WTC11 (cell line): Measurements from ENCODE around the gene SLC38A11. TPM values are rescaled to one million over a fixed set of nuclear protein-coding genes. Genes with fewer than 3 reads are reported as not detected.

Experiments
- ATAC-seq: fragments of 200-7000 bp; cut with Tn5 transposase; 2 replicates; pipeline ENCODE4 v1.10.0; 2021; ENCODE audit warnings: mild to moderate bottlenecking, moderate library complexity
- CTCF ChIA-PET: fragments of 300-600 bp; sonication (Branson Sonifier 250); formaldehyde crosslinking; loops from one replicate; lab custom pipeline; 2021; ENCODE audit warnings: antibody characterized with exemption; lab: Charles Lee
- POLR2A ChIA-PET: fragments of 350-600 bp; sonication (Branson Sonifier 250); formaldehyde crosslinking; loops from one replicate; lab custom pipeline; 2021; ENCODE audit warnings: antibody characterized with exemption; lab: Charles Lee
- DNase-seq: peaks from one replicate; pipeline ENCODE4 v3.0.0; 2021; ENCODE audit warnings: low spot score
- H3K27ac Mint-ChIP-seq: 2 replicates; pipeline ENCODE4 v1.8.0; 2021; ENCODE audit warnings: mixed read lengths
- H3K27me3 Mint-ChIP-seq: 2 replicates; pipeline ENCODE4 v1.8.0; 2021; ENCODE audit warnings: low read depth, mild to moderate bottlenecking, moderate library complexity, mixed read lengths
- H3K36me3 Mint-ChIP-seq: 2 replicates; pipeline ENCODE4 v1.8.0; 2021; ENCODE audit warnings: mixed read lengths
- H3K4me1 Mint-ChIP-seq: 2 replicates; pipeline ENCODE4 v1.8.0; 2022; ENCODE audit warnings: mixed read lengths
- H3K4me3 Mint-ChIP-seq: 2 replicates; pipeline ENCODE4 v1.8.0; 2021; ENCODE audit warnings: mild to moderate bottlenecking, moderate library complexity, mixed read lengths
- H3K9me3 Mint-ChIP-seq: 2 replicates; pipeline ENCODE4 v1.8.0; 2021; ENCODE audit warnings: mixed read lengths
- ATF2 ChIP-seq: sonication (generic); formaldehyde crosslinking; IDR thresholded peaks from 2 replicates; pipeline ENCODE4 v1.8.1; 2022; ENCODE audit warnings: low read depth, missing genetic modification reagents, borderline replicate concordance
- CDX4 ChIP-seq: fragments of 250-450 bp; sonication (Bioruptor Pico); IDR thresholded peaks from 2 replicates; pipeline ENCODE4 v1.9.0; 2021; ENCODE audit warnings: moderate library complexity, mild to moderate bottlenecking, inconsistent platforms, borderline replicate concordance
- EMX1 ChIP-seq: fragments of 250-450 bp; sonication (Bioruptor Pico); IDR thresholded peaks from 2 replicates; pipeline ENCODE4 v1.8.0; 2021; ENCODE audit warnings: mild to moderate bottlenecking
- FOXK1 ChIP-seq: sonication (generic); formaldehyde crosslinking; IDR thresholded peaks from 2 replicates; pipeline ENCODE4 v1.8.0; 2022; ENCODE audit warnings: mild to moderate bottlenecking, moderate library complexity, missing genetic modification reagents
- FOXP1 ChIP-seq: sonication (generic); formaldehyde crosslinking; IDR thresholded peaks from 2 replicates; pipeline ENCODE4 v1.8.0; 2022; ENCODE audit warnings: missing genetic modification reagents, mild to moderate bottlenecking, moderate library complexity, borderline replicate concordance
- FOXP4 ChIP-seq: sonication (generic); formaldehyde crosslinking; IDR thresholded peaks from 2 replicates; pipeline ENCODE4 v1.8.0; 2022; ENCODE audit warnings: mild to moderate bottlenecking, missing genetic modification reagents
- GABPB1 ChIP-seq: sonication (generic); formaldehyde crosslinking; IDR thresholded peaks from 2 replicates; pipeline ENCODE4 v1.8.1; 2023; ENCODE audit warnings: mild to moderate bottlenecking, missing genetic modification reagents
- HMGXB4 ChIP-seq: sonication (generic); formaldehyde crosslinking; IDR thresholded peaks from 2 replicates; pipeline ENCODE4 v1.8.1; 2023; ENCODE audit warnings: mild to moderate bottlenecking, moderate library complexity, missing genetic modification reagents
- OVOL2 ChIP-seq: fragments of 250-450 bp; sonication (Bioruptor Pico); IDR thresholded peaks from 2 replicates; pipeline ENCODE4 v1.9.0; 2021; ENCODE audit warnings: mild to moderate bottlenecking, borderline replicate concordance
- PRDM15 ChIP-seq: sonication (generic); formaldehyde crosslinking; IDR thresholded peaks from 2 replicates; pipeline ENCODE4 v1.8.0; 2022; ENCODE audit warnings: missing genetic modification reagents
- PRRX2 ChIP-seq: fragments of 250-450 bp; sonication (Bioruptor Pico); IDR thresholded peaks from 2 replicates; pipeline ENCODE4 v1.8.0; 2021; ENCODE audit warnings: mild to moderate bottlenecking
- SOX15 ChIP-seq: fragments of 250-450 bp; sonication (Bioruptor Pico); IDR thresholded peaks from 2 replicates; pipeline ENCODE4 v1.9.0; 2021; ENCODE audit warnings: mild to moderate bottlenecking
- TCF7 ChIP-seq: sonication (generic); formaldehyde crosslinking; IDR thresholded peaks from 2 replicates; pipeline ENCODE4 v1.8.0; 2022; ENCODE audit warnings: mild to moderate bottlenecking, low read depth, missing genetic modification reagents, moderate library complexity
- ZBTB43 ChIP-seq: sonication (generic); formaldehyde crosslinking; IDR thresholded peaks from 2 replicates; pipeline ENCODE4 v1.8.1; 2023; ENCODE audit warnings: mild to moderate bottlenecking, missing genetic modification reagents
- ZNF121 ChIP-seq: sonication (generic); formaldehyde crosslinking; IDR thresholded peaks from 2 replicates; pipeline ENCODE4 v1.8.0; 2023; ENCODE audit warnings: missing genetic modification reagents
- ZNF423 ChIP-seq: fragments of 250-450 bp; sonication (Bioruptor Pico); IDR thresholded peaks from 2 replicates; pipeline ENCODE4 v2.1.2; 2022; ENCODE audit warnings: mild to moderate bottlenecking, moderate library complexity
- ZSCAN18 ChIP-seq: fragments of 250-450 bp; sonication (Bioruptor Pico); IDR thresholded peaks from 2 replicates; pipeline ENCODE4 v2.1.2; 2022; ENCODE audit warnings: mild to moderate bottlenecking, moderate library complexity
- total RNA-seq: library from RNA; stranded (reverse); gene quantifications from 3 replicates; pipeline ENCODE4 v1.2.3, GENCODE V29; 2021

Gene SLC38A11
- total RNA-seq, 1 experiment from 2014 or later = not detected

- TF ChIP-seq HMGXB4 (CRISPR knock-in tag) (no peak), ZBTB43 (no peak), CDX4 (no peak), EMX1 (CRISPR knock-in tag) (no peak), SOX15 (no peak)
These were observed 17.4 kb downstream of the SLC38A11 start (continued) for GRCh38 chr2:164937864-164938401.

- peaks cover 9% of the 10 kb centered on the region; the same call in 1 of the 2 replicates for H3K4me1 Mint-ChIP-seq
These were observed 19.9 kb downstream of the SLC38A11 start for GRCh38 chr2:164935118-164936101.

GRCh38 chr2:164934401-164935117 is 20.8 kb downstream of the SLC38A11 start:
- H3K9me3 Mint-ChIP-seq = peaks cover 19% of the 10 kb centered on the region
- no peaks in the 10 kb centered on the region for H3K27me3 Mint-ChIP-seq
- peaks cover 9% of the 10 kb centered on the region; the same call in 1 of the 2 replicates for H3K4me1 Mint-ChIP-seq
- H3K27ac Mint-ChIP-seq = no peak overlapping the region
- CTCF ChIA-PET = no interaction called here
- ATAC-seq (no peak), DNase-seq (no peak)
- H3K4me3 Mint-ChIP-seq = no peak overlapping the region
- peaks cover 6% of the 10 kb centered on the region for H3K36me3 Mint-ChIP-seq
- POLR2A ChIA-PET = no interaction called here
- no peak for TF ChIP-seq ZNF423 (CRISPR knock-in tag)
- TF ChIP-seq ZSCAN18 (CRISPR knock-in tag) = no peak
- no peak for TF ChIP-seq FOXP4 (CRISPR knock-in tag)
- TF ChIP-seq ZNF121 (CRISPR knock-in tag) = no peak
- no peak for TF ChIP-seq FOXK1 (CRISPR knock-in tag)
- TF ChIP-seq TCF7 (CRISPR knock-in tag) = no peak
- TF ChIP-seq ATF2 (CRISPR knock-in tag) = no peak
- TF ChIP-seq OVOL2 (CRISPR knock-in tag) = no peak
- TF ChIP-seq PRDM15 (CRISPR knock-in tag) = no peak
- TF ChIP-seq FOXP1 (CRISPR knock-in tag) = no peak

More at GRCh38 chr2:164935118-164936101, 19.9 kb downstream of the SLC38A11 start:
- TF ChIP-seq PRRX2 (CRISPR knock-in tag) = no peak
- TF ChIP-seq GABPB1 (CRISPR knock-in tag) = peak; percentile 24; the same call in 1 of the 2 replicates
- TF ChIP-seq ZNF121 (CRISPR knock-in tag) = 0 out of 2 replicates have a peak, but pooled peaks have one; percentile 45
- no peak for DNase-seq
- ChIA-PET CTCF (no interaction called here), POLR2A (no interaction called here)
- H3K4me3 Mint-ChIP-seq = no peak overlapping the region
- no peaks in the 10 kb centered on the region for H3K27me3 Mint-ChIP-seq
- H3K27ac Mint-ChIP-seq = no peak overlapping the region
- ATAC-seq = no peak
- no peaks in the 10 kb centered on the region for H3K36me3 Mint-ChIP-seq
- peaks cover 11% of the 10 kb centered on the region for H3K9me3 Mint-ChIP-seq
